GM18505 (cell line): ENCODE results near the gene WDFY3.

Experiments
- ATAC-seq: cut with Tn5 transposase; IDR thresholded peaks from one replicate; pipeline ENCODE4 v1.9.1; 2021; ENCODE audit not compliant: unreplicated experiment
- POLR2A ChIP-seq: IDR thresholded peaks from 4 replicates; pipeline ENCODE4 v1.6.1; 2011; ENCODE audit warnings: borderline replicate concordance; ENCODE audit not compliant: insufficient read depth, insufficient read length; ENCODE audit errors: extremely low read depth

WDFY3 gene

DNA sequence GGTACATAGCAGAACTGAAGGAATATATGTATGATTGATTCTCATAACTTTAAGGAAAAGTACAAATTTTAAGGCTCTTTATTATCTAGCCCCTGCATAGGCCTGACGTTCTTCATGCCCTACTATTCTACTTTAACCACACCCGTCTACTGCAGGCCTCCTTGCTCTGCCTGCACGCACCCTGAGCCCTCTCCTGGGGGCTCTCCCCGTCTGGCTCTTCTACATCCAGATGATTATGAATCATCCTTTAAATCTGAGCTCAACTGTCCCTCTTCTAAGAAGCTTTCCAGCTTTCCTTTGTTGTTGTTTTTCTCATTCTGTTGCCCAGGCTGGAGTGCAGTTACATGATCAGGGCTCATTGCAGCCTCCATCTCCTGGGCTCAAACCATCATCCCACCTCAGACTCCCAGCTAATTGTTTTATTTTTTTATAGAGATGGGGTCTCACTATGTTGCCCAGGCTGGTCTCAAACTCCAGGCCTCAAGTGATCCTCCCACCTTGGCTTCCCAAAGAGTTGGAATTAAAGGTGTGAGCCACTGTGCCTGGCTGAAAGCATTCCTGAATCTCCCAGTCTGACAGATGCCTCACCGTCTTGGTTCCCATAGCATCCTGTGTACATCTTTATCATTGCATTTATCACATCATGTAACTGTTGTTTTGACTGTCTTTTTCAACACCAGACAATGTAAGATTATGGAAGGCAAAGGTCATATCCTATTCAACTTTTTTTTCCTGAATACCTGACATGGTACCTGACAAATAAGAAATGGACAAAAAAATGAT is 89.2 kb downstream of the WDFY3 start:
- ATAC-seq = no peak
- TF ChIP-seq POLR2A = no peak

DNA sequence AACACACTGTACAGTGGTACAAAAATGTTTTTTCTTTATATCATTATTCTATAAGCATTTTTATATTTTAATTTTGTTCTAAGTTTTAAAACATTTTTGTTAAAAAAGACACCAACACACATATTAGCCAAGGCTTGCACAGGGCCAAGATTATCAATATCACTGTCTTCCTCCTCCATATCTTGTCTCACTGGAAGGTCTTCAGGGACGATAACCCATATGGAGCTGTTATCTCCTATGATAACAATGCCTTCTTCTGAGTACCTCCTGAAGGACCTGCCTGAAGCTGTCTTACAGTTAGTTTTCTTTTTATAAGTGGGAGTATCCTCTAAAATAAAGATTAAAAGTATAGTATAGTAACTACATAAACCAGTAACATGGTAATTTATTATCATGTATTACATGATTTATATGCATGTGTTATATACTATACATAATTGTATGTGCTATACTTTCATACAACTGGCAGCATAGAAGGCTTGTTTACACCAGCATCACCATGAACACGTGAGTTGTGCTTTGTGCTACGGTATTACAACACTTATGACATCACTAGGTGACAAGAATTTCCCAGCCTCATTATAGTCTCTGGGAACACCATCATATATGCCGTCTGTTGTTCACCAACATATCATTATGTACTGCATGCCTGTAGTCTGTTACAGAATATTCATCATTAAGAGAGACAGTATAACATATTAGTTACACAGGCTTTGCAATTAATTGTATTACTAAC is 90.7 kb downstream of the WDFY3 start:
- ATAC-seq = no peak
- TF ChIP-seq POLR2A = no peak

DNA sequence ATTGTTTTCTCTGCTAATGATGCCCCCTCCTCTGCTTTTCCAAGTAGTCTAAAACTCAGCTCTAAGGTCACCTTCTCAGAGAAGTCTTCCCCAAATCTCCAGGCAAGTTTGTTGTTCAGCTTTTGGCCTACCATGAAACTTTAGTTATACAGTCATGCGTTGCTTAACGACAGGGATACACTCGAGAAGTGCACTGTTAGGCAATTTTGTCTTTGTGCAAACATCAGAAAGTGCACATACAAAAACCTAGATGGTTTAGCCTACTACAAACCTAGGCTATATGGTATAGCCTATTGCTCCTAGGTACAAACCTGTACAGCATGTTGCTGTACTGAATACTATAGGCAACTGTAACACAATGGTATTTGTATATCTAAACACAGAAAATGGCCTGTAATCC is 91.9 kb downstream of the WDFY3 start:
- no peak for ATAC-seq
- no peak for TF ChIP-seq POLR2A

DNA sequence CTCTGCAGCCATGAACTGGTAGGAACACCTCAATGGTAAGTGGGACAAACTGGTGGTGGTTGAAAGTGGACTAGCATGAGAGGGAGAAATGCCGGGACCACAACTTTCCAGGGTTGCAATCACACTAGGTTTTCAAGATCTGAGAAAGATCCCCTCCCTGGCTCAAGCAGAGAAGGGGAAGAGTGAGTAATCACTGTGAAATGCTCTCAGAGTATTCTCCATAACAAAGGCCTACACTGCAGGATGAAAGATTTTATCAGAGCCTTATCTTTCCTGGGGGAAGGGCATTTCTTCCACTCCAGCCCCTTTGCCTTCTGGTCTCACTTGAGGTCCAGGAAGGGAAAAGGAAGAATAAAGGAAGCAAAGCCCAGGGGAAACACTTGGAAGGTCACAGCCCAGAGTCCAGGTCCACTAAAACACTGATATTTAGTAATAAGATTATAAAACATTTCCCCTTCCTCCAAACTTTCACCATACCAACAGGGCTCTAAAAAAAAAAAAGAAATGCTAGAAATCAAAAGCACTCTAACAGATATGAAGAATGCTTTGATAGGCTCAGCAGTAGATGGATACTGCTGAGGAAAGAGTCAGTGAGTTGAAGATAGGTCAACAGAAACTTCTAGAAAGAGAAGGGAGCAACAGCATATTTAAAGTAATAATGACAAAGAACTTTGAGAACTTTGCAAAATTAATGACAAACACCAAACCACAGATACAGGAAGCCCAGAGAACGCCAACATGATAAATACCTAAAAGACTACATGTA is 95.9 kb downstream of the WDFY3 start:
- no peak for TF ChIP-seq POLR2A
- ATAC-seq = no peak

DNA sequence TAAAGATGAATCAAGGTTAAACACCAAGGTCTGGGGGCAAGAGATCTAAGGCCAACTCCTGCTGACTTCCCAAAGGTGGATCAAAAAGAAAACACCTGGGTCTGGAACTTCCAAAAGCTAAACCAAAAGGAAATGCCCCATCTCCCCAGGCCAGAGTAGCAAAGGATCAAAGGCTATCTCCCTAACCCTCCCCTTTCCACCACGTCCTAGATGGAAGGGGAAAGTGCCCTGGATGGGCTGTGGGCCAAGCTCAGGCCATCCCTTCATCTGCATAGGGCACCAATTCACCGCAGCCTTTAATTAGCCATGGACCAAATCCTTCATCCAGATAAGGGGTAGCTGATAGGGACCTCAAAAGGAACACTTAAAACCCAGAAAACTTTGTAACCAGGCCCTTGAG is 100.2 kb downstream of the WDFY3 start:
- TF ChIP-seq POLR2A = no peak
- no peak for ATAC-seq

DNA sequence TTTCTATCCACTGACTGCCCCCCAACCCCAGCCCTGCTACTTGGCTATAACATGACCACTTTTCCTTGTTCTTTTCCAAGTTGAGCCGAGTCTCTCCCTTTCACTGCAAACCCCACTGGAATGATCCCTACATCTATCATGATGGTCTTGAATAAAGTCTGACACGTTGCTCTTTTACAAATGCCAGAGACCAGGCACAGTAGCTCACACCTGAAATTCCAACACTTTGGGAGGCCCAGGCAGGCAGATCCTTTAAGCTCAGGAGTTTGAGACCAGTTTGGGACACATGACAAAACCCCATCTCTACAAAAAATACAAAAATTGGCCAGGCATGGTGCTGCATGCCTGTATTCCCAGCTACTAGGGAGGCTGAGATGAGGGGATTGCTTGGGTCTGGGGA is 100.9 kb downstream of the WDFY3 start:
- TF ChIP-seq POLR2A = no peak
- ATAC-seq = no peak

DNA sequence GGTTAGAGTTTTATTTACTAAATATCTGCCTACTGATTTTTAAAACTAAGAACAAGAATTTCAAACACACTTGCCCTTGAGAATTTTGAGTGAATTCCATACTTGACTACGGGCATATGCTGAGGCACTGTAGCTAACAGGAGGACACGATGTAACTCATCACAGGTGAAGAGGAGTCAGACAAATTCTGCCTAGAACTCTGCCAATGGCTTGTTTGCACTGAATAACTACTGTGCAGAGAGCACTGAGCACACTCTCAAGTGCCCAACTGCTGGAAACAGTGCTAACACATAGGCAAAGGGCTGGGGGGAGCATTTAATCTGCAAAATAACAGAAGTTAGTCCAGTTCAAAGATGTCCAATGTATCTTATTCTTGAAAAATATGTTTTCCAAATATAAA is 104.4 kb downstream of the WDFY3 start:
- no peak for ATAC-seq

DNA sequence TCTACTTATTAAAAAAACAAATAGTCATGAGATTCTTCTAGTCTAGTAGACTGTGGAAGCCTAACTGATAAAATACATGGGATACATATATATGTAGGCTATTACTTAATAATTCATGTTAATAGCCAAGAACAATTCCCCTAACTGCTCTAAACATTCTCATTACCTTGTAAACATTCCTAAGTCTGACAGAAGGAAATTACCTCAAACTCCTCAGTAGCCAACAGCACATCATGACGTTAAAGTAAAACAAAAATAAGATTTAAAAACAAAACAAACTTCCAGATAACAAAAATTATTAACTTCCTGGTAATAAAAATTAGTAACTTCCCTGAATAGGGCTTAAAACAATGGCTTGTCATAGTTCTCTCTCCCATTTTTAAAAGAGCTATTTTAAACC is 109.2 kb downstream of the WDFY3 start:
- ATAC-seq = no peak
- no peak for TF ChIP-seq POLR2A

More for the DNA sequence above, 104.4 kb downstream of the WDFY3 start:
- no peak for TF ChIP-seq POLR2A

DNA sequence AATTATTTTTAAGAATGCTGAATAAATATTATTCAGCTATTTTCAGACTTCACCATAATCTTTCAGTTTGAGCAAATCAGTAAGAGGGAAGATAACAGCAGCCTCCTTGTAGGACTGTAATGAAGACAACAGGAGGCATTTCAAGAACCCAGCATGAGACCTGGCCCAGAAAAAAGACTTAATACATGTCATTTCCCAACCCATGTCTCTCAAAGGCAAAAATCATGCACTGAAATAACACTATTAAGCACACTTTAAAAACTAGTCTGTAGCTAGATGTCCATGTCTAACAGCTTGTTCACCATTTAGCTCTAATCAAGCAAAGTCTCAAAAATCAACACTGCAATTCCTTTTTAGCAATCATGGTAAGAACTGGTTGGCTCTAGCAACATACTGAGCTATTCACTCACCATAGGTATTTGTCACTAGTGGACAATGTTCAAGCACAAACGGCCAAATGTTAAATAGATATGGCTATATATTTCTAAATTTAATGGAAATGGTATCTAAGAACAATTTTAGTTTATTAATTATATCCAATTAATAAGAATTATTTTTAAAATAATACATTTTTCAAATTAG is 109.9 kb downstream of the WDFY3 start:
- no peak for ATAC-seq
- no peak for TF ChIP-seq POLR2A

DNA sequence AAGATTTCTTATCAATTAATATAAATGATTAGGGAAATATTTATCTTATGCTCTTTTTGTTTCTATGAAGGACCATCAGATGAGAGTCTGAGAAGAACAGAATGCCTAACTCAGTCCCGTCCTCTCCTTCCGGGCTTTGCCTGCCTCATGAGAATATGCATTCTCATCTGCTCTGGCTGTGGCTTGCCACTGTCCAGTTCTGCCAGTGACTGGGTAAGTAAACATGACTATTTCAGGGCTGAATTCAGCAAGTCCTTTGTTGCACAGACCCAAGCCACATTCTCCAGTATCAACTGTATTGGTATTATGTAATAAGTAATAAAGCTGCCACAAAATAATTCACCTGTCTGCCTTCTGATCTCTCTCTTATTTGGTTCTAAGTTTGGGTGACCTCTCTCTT is 110.7 kb downstream of the WDFY3 start:
- ATAC-seq = no peak

DNA sequence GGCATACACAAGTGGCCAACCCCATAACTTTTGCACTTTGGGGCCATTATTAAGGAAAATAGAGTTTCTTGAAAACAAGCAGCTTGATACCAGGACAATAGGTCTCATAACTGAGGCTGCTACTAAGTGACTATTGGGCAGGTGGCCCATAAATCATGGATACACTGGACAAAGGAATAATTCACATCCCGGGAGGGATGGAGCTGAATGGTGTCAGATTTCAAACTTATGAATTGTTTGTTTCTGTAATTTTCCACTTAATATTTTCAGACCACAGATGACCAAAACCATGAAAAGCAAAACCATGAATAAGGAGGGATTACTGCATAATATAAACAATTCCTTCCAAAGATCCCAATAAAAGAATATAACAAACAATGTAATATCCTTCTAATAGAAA is 114.4 kb downstream of the WDFY3 start:
- no peak for TF ChIP-seq POLR2A
- no peak for ATAC-seq

More for the DNA sequence above, 110.7 kb downstream of the WDFY3 start:
- no peak for TF ChIP-seq POLR2A

DNA sequence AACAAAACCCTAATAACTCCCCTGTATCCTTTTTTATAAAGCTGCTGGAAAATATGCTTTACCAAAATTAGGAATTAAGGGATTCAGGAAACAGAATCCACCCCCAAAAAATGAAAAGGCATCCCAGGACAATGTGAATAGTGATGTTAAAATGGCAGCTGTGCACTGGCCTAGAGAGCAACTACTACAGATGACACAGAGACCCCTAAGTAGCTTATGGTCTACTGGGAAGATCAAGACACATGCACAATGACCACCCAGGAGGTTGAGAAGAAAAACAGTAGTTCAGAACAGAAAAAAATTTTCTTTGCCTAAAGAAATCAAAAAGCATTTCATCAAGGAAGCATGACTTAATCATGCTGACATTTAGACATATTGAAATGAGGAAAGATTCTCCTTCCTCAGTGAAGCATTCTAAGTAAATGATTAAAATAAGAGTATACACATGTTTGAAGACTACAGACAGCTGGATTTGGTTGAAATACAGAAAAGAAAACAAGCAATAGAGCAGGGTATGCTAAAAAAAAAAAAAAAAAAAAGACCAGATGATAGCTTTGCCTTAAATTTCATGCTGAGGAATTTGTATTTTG is 117.3 kb downstream of the WDFY3 start:
- ATAC-seq = no peak
- no peak for TF ChIP-seq POLR2A

DNA sequence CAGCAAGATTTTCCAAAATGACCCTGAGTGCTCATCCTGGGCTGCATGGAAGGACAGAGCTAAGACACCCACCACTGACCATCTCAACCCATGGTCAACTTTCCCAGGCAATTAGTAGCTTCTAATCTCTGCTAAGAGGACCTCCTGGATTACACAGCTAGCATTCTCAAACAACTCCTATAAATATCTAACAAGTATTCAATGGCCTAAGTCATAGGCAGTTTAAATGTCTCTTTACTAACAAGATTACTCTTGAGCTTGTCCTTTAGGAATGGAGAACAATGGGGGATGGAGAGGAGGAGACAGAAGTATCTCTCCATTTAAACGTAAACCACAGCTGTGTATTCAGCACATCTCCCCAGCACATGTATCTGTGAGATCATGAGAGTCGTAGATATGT is 118.1 kb downstream of the WDFY3 start:
- TF ChIP-seq POLR2A = no peak
- no peak for ATAC-seq

DNA sequence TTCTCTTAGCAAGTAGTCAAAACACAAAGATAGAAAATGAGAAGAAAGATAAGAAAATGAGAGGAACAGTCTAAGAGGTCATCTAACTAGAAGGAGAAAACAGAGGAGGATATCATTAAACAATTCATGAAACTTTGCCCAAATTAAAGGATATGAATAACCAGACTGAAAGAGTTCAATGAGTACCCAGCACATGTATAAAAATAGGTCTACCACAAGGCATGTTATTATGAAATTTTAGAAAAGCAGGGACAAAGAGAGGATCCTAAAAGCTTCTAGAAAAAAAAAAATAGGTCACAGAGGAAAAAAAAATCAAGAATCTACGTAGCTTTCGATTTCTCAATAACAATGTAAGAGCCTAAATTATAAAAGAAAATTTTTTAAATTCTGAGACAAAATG is 118.5 kb downstream of the WDFY3 start:
- no peak for TF ChIP-seq POLR2A
- ATAC-seq = no peak

DNA sequence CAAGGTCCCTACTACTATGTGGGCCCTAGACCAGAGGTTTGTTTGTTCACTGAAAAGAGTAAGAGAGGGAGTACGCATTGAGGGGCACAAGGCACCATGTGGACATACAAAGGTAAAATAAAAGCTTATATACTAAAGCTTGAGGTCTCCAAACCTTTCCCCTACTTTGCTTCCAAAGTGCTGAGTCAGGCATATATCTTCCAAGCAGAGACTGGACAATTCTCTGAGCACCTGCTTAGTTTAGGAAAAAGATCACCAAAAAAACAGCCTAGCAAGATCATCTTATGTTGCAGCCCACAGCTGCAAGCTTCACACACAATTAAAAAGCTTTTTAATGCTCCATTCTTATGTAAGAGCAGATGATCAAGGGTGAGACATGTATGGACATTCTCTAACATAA is 119.5 kb downstream of the WDFY3 start:
- TF ChIP-seq POLR2A = no peak
- ATAC-seq = no peak
